GM10248 (cell line): ENCODE results near the gene ITPRIP.

Source experiments
- CTCF ChIA-PET: fragments of 300-600 bp; sonication (Branson Sonifier 250); formaldehyde crosslinking; extraction: SDS; loops from one replicate; lab custom pipeline; 2021; ENCODE audit warnings: antibody characterized with exemption; lab: Yijun Ruan, JAX
- POLR2A ChIA-PET: fragments of 350-650 bp; sonication (Branson Sonifier 250); formaldehyde crosslinking; extraction: SDS; loops from one replicate; lab custom pipeline; 2020; ENCODE audit warnings: antibody characterized with exemption; lab: Yijun Ruan, JAX
- DNase-seq: peaks from one replicate; pipeline ENCODE4 v3.0.0; 2012; ENCODE audit errors: extremely low spot score
- CTCF ChIP-seq: IDR thresholded peaks from 2 replicates; pipeline ENCODE4 v1.5.1; 2012; ENCODE audit warnings: mild to moderate bottlenecking, low read depth; ENCODE audit errors: extremely low read depth, missing control alignments, control extremely low read depth

The ITPRIP gene

GRCh38 chr10:104300736-104301292 is 37.5 kb downstream of the ITPRIP start:
- no peak for TF ChIP-seq CTCF
- CTCF ChIA-PET = interaction anchor here (1.4 to 2.9 kb wide), 3 partner anchors 9 to 51 kb away, joined by 3 to 16 read pairs (median 10); no protein-coding TSS in a partner anchor
- DNase-seq = no peak
- POLR2A ChIA-PET = no interaction called here

GRCh38 chr10:104300002-104300735 is 38.1 kb downstream of the ITPRIP start:
- ChIA-PET CTCF (interaction anchor here (0.8 to 2.9 kb wide), 5 partner anchors 8 to 54 kb away, joined by 3 to 16 read pairs (median 3); partner anchors contain the start of gene CFAP58), POLR2A (no interaction called here)
- no peak for TF ChIP-seq CTCF
- no peak for DNase-seq

GRCh38 chr10:104299031-104299904 is 39.0 kb downstream of the ITPRIP start:
- no peak for DNase-seq
- ChIA-PET POLR2A (no interaction called here), CTCF (interaction anchor here (0.8 to 2.9 kb wide), 10 partner anchors 7 to 55 kb away, joined by 3 to 16 read pairs (median 4); partner anchors contain the start of gene CFAP58)
- TF ChIP-seq CTCF = no peak

- ChIA-PET POLR2A (no interaction called here), CTCF (interaction anchor here (0.8 to 9.8 kb wide), 11 partner anchors 8 to 413 kb away, joined by 3 to 240 read pairs (median 4); partner anchors contain the start of gene CFAP58)
- peak; percentile 27 for TF ChIP-seq CTCF
- no peak for DNase-seq
These were observed 40.3 kb downstream of the ITPRIP start for GRCh38 chr10:104297697-104298660.

- CTCF ChIA-PET = interaction anchor here (1.3 to 9.8 kb wide), 5 partner anchors 9 to 53 kb away, joined by 4 to 240 read pairs (median 215); partner anchors contain the start of genes CFAP58 and ITPRIP
These were observed 41.4 kb downstream of the ITPRIP start for GRCh38 chr10:104296687-104297436.

More at GRCh38 chr10:104296687-104297436, 41.4 kb downstream of the ITPRIP start:
- no peak for DNase-seq
- TF ChIP-seq CTCF = no peak
- POLR2A ChIA-PET = no interaction called here
